LHCN-M2 (cell line): ENCODE results near the gene PHF10. TPM values are rescaled to one million over a fixed set of nuclear protein-coding genes. Genes with fewer than 3 reads are reported as not detected.

Source experiments
- total RNA-seq: library from RNA; depleted of rRNA; stranded (reverse); fragments of >200 nt; gene quantifications from 2 replicates; pipeline ENCODE4 v1.2.3, GENCODE V29; 2014; rRNA removed

The PHF10 gene
- total RNA-seq, 1 experiment from 2014 or later = 19.3 TPM

Other genes with a start within 250 kb of the PHF10 start
- 17.9 and 25.1 TPM in 2 replicates for gene WDR27, start 22.5 kb downstream of the PHF10 start, total RNA-seq
- gene C6orf120, start 22.4 kb downstream of the PHF10 start, total RNA-seq = 61.0 and 66.6 TPM in 2 replicates
- 0.77 and 1.9 TPM in 2 replicates for gene DYNLT2, start 27.1 kb upstream of the PHF10 start, total RNA-seq
- 15.2 and 27.6 TPM in 2 replicates for gene ERMARD, start 27.1 kb upstream of the PHF10 start, total RNA-seq